Esophagus muscularis mucosa (tissue), 4 donors: Measurements from ENCODE around the gene RGS3.

Experiments
- EP300 ChIP-seq: sonication (generic); formaldehyde crosslinking; IDR thresholded peaks from one replicate; pipeline ENCODE4 v1.6.1; 2017; ENCODE audit warnings: antibody characterized with exemption
- POLR2A ChIP-seq: fragments of 450-650 bp; IDR thresholded peaks from one replicate; pipeline ENCODE4 v1.6.1; 2017; ENCODE audit warnings: antibody characterized with exemption, moderate library complexity, mild to moderate bottlenecking, low read depth
- TF ChIP-seq, protein P1 (sequence below), 3 experiments: fragments of 200-600 bp in 2 of 3; fragments of 450-650 bp in 1 of 3; sonication (generic) in 2 of 3; IDR thresholded peaks; one replicate each; pipeline ENCODE4 v1.5.1; 2017 to 2019; ENCODE audit warnings: antibody characterized with exemption in 3 of 3, mild to moderate bottlenecking in 2 of 3, moderate library complexity in 1 of 3

DNA sequence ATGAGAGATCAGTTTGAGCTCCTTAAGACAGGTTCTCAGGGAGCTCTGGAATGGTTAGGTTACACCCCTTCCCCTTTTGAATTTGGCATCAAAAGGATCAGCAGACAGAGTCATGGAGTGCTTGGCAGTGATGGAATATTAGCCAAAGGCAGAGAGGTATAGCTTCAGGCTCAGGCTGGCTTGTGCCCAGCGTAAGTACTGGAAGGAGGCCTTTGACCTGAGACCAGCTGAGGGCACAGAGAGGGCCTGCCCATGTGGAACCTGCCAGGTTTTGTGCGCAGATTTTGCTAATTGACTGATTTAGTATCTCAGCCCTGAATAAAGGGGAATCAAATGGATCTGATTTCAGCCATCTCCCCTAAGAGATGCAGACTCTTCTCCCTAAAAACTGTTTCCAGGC lies 81.5 kb downstream of the RGS3 start:
- TF ChIP-seq, protein P1, sequence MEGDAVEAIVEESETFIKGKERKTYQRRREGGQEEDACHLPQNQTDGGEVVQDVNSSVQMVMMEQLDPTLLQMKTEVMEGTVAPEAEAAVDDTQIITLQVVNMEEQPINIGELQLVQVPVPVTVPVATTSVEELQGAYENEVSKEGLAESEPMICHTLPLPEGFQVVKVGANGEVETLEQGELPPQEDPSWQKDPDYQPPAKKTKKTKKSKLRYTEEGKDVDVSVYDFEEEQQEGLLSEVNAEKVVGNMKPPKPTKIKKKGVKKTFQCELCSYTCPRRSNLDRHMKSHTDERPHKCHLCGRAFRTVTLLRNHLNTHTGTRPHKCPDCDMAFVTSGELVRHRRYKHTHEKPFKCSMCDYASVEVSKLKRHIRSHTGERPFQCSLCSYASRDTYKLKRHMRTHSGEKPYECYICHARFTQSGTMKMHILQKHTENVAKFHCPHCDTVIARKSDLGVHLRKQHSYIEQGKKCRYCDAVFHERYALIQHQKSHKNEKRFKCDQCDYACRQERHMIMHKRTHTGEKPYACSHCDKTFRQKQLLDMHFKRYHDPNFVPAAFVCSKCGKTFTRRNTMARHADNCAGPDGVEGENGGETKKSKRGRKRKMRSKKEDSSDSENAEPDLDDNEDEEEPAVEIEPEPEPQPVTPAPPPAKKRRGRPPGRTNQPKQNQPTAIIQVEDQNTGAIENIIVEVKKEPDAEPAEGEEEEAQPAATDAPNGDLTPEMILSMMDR (IDR thresholded peaks at IDR 0.05), result no peak
- no peak for TF ChIP-seq POLR2A
- TF ChIP-seq EP300, result no peak
